Fibroblast of pulmonary artery (primary cell): ENCODE data around the gene MRPL34.

Experiments used
- DNase-seq: peaks from one replicate; pipeline ENCODE4 v3.0.0-alpha.2; 2010; ENCODE audit warnings: low read depth
- H3K4me3 ChIP-seq: replicated peaks from 2 replicates; pipeline ENCODE4 v1.5.1; 2011; ENCODE audit warnings: low read depth, mild to moderate bottlenecking, control low read depth, low read length, moderate library complexity
- TF ChIP-seq, protein P1 (sequence below): IDR thresholded peaks from 2 replicates; pipeline ENCODE4 v1.5.1; 2011; ENCODE audit warnings: mild to moderate bottlenecking, control low read depth, low read length, inconsistent platforms; ENCODE audit errors: missing control alignments

The MRPL34 gene

DNA sequence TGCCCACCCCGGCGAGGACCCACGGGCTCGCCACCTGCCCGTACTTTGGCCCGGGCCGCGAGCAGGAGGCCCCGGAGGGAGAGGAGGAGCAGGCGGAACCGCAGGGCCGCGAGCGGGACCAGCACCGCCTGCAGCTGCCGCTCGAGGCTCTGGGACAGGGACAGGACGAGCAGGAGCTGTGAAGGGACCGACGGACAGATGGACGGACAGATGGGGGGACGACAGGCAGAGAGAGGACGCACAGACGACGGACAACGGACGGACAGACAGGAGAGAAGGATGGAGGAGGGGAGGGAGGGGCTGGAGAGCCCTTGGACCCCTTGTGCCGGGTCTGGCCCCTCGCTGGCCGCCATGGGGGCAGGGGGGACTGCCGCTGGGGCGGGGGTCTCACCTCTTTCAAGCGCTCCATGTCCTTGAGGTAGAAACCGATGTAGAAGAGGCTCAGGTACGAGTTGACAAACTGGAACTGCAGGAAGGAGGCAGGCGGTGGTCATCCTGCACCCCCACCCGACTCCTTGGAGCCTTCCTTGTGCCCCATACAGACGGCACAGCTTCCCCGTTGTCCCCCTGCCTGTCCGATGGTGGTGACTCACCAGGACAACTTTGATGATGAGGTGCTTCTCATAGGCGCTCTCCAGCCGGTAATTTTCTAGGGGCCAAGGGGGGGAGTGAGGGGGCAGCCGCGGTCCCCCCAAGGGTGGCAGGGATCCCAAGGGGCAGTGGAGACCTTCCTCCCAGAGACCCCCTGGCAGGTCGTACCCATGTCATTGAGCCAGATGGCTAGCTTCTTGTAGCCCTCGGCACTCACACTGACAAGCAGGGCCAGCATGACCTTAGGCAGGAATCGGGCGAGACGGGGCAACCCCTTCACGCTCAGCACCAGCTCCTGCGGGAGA lies 23.9 kb downstream of the MRPL34 start:
- DNase-seq = no peak
- TF ChIP-seq, protein P1, sequence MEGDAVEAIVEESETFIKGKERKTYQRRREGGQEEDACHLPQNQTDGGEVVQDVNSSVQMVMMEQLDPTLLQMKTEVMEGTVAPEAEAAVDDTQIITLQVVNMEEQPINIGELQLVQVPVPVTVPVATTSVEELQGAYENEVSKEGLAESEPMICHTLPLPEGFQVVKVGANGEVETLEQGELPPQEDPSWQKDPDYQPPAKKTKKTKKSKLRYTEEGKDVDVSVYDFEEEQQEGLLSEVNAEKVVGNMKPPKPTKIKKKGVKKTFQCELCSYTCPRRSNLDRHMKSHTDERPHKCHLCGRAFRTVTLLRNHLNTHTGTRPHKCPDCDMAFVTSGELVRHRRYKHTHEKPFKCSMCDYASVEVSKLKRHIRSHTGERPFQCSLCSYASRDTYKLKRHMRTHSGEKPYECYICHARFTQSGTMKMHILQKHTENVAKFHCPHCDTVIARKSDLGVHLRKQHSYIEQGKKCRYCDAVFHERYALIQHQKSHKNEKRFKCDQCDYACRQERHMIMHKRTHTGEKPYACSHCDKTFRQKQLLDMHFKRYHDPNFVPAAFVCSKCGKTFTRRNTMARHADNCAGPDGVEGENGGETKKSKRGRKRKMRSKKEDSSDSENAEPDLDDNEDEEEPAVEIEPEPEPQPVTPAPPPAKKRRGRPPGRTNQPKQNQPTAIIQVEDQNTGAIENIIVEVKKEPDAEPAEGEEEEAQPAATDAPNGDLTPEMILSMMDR = no peak
- H3K4me3 ChIP-seq = no peak overlapping the region

GRCh38 chr19:17330262-17331044 lies 24.8 kb downstream of the MRPL34 start:
- DNase-seq = no peak
- H3K4me3 ChIP-seq = no peak overlapping the region
- TF ChIP-seq, protein P1 = no peak

- H3K4me3 ChIP-seq = no peak overlapping the region
Measured at GRCh38 chr19:17331045-17331558, 25.4 kb downstream of the MRPL34 start.

DNA sequence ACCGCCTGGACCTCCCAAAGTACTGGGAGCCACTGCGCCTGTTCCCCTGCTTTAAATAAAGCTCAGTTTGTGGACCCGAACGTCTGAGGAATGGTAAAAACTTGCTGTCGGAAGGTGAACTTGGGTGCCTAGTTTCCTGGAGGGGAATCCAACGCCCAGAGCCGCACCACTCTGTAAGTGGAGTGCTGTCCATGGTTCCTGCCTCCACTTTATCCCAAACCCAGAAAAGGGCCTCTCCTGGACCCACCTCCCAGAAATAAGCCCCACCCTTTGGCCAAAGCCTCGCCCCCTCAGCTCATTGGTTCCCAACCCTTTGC lies 26.6 kb downstream of the MRPL34 start:
- TF ChIP-seq, protein P1 = no peak
- H3K4me3 ChIP-seq = no peak overlapping the region
- no peak for DNase-seq

More at GRCh38 chr19:17331045-17331558, 25.4 kb downstream of the MRPL34 start:
- no peak for DNase-seq
- TF ChIP-seq, protein P1 = no peak

GRCh38 chr19:17332677-17333581 lies 27.3 kb downstream of the MRPL34 start:
- TF ChIP-seq, protein P1 = no peak
- H3K4me3 ChIP-seq = no peak overlapping the region
- peak; percentile 49 for DNase-seq
